A673 (cell line): ENCODE results near the gene GPX4.

Experiments
- CTCF ChIP-seq: fragments of 300-800, 200-600 bp; sonication (generic); conservative IDR thresholded peaks from 2 replicates; pipeline ENCODE4 v1.5.1; 2017; ENCODE audit warnings: low read depth, mild to moderate bottlenecking, antibody characterized with exemption, low read length, moderate library complexity, mixed read lengths
- EZH2 ChIP-seq: fragments of 200-600 bp; sonication (generic); IDR thresholded peaks from 2 replicates; pipeline ENCODE4 v1.6.1; 2017; ENCODE audit warnings: borderline replicate concordance, low read depth, mild to moderate bottlenecking, mixed read lengths, antibody characterized with exemption, low read length; ENCODE audit not compliant: poor library complexity, severe bottlenecking

- TF ChIP-seq CTCF (no peak), EZH2 (no peak)
These were observed 12.0 kb downstream of the GPX4 start for GRCh38 chr19:1115646-1116420.
